T1000 (cell line): ENCODE results near the gene MORN5.

Experiments used
- DNase-seq: peaks from one replicate; lab custom pipeline; 2025; ENCODE audit warnings: mixed read lengths; lab: John Stamatoyannopoulos, UW

The MORN5 gene

GRCh38 chr9:122143876-122144405 is 15.8 kb upstream of the MORN5 start:
- DNase-seq: no peak

DNA sequence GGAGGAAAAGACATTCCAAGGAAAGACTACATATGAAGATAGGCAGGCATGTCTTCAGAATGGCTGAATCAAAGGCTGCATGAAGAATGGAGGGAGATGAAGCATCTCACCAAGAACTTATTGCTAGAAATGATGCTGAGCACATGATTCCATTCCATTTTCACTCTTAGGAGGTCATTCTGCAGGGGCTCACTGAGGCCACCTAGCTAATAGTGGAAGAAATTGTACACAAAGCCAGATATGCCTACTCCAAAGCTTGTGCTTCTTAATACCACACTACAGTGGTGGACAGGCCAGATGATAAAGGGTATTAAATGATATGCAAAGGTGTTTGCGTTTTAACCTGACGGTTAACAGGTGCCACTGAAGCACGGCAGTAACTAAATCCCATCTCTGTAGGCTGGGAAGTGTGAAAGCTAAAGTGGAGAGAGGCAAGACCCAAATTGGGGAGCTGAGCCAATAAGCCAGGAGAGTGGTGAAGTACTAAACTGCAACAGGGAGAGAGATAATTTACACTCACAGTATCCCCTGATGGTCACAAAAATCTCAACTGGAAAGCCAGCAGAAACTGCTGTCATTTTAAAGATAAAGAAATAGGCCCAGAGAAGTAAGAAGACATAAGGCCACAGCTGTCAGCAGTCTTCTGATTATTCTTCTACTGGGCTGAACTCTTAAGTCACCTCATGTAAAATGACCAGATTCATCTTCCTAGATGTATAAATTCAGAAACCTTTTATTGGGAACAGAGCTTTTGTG is 14.7 kb upstream of the MORN5 start:
- DNase-seq: no peak

DNA sequence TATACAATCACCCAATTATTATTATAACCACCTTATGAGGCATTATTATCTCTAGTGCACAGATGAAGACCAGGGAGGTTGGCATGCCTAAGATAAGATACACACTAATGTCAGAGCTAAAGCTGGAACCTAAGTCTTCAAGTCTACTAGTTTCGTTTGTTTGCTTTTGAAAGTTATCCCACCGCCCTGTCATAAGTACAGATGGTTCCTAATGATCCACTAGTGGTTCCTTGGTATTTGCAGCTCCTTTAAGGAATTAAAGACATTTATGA is 14.2 kb upstream of the MORN5 start:
- DNase-seq: no peak

- DNase-seq: no peak
Measured at GRCh38 chr9:122151267-122151828, 8.4 kb upstream of the MORN5 start.

DNA sequence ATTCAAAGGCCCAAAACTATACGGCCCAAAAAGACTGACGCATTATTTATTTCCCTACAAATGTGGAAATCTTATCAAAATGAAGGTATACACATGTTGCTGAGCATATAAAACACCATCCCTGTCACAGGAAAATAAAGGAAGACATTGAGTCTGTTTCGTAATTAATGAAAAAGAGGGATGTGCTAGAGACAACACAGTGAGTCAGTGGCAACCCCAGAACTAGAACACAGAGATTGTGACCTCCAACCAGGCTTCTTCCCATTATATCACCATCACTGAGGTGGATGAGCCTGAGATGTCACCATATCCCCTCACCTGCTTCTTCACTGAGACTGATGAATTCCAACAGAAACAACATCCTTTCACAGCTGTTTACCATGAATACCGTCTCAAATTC is 3.9 kb upstream of the MORN5 start:
- DNase-seq: no peak

DNA sequence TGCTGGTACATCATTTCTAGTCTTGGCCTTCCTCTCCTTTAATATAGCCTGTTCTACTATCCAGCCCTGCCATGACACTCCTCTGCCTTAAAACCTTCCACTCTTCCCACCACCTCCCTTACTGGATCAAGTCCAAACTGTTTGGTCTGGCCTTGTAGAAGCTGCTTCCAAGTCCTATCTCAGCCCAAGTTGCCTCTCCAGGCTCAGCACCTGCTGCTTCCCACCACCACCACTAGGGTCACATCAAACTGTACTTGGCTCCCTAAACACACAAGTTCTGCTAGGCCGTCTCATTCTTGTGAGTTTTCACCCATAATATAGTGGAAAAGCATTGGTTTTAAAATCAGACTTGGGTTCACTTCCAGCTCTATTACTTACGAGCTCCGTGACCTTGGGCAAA is 1.5 kb upstream of the MORN5 start:
- no peak for DNase-seq

- DNase-seq: no peak
Measured at GRCh38 chr9:122159925-122160246, 178 bp downstream of the MORN5 start.

GRCh38 chr9:122162415-122162814 is 2.7 kb downstream of the MORN5 start:
- DNase-seq: no peak

DNA sequence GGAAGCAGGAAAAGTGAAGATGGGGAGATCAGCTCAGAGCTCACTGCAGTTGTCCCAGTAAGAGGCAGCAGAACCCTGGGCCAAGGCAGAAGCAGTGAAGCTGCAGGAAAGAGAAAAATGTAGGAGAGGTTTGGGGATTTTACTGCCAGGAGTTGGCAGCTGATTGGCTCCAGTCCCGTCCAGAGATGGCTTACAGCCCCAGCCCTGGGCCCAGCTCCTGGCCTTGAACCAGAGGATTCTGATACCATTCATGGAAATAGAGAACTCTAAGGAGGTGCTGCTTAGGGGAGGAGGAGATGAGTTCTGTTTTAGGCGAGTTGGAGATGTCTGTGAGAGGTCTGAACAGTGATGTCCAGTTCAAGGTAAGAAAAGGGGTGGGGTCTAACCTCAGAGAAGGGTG is 4.6 kb downstream of the MORN5 start:
- no peak for DNase-seq

DNA sequence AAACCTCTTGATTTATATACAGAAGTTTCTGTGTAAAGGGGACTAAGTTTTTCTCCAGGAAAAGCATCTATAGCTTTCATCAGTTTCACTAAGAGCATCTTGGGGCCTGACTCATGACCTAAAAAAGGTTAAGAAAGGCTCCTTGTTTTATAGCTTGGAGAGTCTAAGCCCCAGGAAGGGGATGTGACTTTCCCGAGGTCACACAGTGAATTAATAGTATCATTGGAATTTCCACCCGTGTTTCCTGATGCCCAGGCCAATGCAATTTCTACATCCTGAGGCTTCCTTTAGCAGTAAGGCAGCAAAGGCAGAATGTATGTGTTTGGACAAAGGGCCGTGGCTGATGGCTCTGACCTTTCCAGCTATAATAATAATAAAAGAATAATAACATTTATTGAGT is 8.6 kb downstream of the MORN5 start:
- DNase-seq: peak; percentile 12

DNA sequence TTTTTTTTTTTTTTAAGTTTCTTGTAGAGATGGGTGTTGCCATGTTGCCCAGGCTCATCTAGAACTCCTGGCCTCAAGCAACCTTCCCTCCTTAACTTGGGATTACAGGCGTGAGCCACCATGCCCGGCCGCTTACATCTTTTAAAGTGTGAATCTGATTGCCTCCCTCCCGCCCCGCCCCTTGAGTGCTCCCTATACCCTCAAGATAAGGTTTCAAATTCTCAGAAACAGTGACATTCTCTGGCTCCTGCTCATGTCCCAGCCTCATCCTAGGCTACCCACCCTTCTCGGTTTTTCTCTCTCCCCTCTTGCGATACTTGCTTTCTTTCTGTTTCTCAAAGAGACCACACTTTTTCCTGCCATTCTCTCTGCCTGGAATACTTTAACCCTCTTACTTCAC is 12.4 kb downstream of the MORN5 start:
- DNase-seq: no peak

- no peak for DNase-seq
Measured at GRCh38 chr9:122173670-122174069, 14.0 kb downstream of the MORN5 start.

DNA sequence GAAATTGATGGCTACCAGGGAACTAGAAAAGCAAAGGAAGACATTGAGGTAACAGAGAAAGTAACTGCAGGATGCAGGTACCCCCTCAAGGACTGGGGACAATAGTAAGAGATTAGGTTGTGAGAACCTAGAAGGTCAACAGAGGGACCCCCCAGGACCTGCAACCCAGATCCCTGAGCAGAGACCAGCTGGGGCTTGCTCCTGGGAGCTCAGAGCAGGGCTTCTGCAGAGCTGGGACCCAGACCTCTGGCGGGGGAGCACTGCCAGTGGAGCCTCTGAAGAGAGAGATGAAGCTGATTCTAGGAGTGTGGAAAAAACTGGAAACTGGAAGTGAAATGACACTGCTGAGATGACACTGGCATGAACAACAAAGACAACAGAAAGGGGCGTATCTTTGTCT is 17.2 kb downstream of the MORN5 start:
- DNase-seq: no peak

DNA sequence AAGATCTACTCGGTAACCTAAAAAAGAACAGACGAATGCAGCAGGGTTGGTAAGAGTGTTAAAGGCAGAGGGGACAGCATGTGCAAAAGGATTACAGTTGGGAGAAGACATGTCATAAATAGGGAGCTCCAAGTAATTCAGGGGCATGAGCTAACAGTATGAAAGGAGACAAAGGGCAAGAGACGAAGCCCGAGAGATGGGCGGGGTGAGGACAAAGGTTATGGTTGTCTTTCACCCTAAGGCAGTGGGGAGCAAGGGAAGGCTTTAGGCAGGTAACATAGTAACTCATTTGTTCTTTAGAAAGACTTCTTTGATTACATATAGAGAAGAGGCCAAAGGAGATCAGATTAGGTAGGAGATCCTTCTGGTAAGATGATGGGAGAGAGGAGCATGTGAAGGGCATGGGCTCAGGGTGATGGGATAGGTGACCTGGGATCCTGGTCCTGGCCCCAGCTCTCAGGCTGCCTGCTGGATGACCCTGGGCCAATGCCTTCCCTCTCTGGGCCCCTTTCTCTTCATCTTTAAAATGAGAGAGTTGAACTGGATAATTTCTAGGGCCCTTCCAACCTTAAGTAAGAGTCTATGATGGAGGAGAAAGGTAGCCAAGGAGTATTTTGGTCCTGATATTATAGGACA is 19.5 kb downstream of the MORN5 start:
- no peak for DNase-seq

GRCh38 chr9:122179690-122180074 is 20.0 kb downstream of the MORN5 start:
- peak; percentile 29 for DNase-seq

DNA sequence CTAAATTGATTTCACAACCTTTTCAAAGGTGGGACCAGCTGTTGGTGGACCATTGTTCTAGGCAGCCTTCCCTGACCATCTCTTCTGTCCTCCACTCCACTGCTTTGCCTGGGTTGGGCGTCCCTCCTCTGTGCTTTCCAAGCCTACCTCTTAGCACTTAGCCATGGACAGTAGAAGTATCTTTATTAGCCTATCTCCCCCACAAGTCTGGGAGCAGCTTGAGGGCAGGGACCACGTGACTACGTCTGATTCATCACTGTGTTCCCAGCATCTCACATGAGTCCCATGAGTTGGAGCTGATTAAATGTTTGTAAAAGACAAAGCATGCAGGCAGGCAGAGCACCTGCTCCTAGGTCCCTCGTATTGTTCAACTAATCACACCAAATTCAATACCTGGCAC is 20.9 kb downstream of the MORN5 start:
- DNase-seq: peak; percentile 42

- no peak for DNase-seq
Measured at GRCh38 chr9:122183501-122183900, 23.8 kb downstream of the MORN5 start.

- DNase-seq: no peak
Measured at GRCh38 chr9:122184551-122184950, 24.8 kb downstream of the MORN5 start.

GRCh38 chr9:122186301-122186700 is 26.6 kb downstream of the MORN5 start:
- DNase-seq: no peak

- DNase-seq: no peak
Measured at GRCh38 chr9:122186777-122187470, 27.2 kb downstream of the MORN5 start.

DNA sequence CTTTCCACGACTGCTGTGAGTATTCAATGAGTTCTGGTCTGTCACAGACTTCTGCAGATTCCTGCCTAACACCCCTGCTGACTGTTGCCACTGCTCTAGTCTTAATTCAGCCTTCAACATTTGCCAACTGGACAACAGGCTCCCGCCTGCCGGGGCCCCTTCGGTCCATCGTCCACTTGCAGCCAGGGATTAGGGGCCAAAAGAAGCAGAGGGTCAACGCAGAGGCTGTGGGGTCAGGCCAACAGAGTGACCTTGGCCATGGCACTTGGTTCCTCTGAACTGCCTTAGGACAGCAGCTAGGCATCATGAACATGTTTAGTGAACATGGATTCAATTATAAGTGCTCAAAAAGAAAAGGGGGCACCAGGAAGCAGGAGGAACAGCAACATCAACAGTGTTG is 28.7 kb downstream of the MORN5 start:
- no peak for DNase-seq

DNA sequence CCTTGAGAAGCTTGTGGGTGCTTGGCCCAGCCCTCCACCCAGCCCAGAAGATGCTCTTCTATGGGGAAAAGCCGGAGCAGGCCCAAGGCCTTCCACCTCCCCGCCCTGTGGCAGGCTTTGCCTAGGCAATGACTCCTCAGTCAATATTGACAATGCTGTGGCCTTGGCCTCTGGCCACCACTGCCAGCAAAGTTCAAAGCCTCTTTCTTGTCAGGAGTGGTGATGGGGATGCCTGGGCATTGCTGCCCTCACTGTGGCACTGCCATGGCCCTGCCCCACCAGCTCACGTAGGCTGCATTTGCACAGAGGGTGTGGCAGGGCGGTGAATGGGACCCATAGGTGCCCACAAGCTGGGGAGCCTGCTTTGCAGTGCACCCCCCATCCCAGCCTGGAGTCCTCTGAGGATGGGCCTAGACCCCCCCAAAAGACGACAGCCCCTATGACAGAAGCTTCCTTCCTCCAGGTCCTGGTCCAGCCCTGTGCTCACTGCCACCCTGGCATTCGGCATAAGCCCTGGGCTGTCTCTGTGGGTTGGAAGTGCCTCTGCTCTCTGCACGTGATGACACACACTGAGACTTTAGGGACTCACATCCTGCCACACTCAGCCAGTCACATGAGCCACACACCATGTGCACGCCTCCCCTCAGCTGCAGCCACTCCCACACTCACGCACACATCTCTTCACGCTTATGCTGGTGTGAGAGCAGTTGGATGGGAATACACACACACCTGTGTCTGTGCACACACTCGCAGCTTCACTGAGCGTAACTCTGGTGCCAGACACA is 31.1 kb downstream of the MORN5 start:
- DNase-seq: no peak
